GM10248 (cell line): ENCODE measurements around the gene DOCK11.

Source experiments
- CTCF ChIA-PET: fragments of 300-600 bp; sonication (Branson Sonifier 250); formaldehyde crosslinking; extraction: SDS; loops from one replicate; lab custom pipeline; 2021; ENCODE audit warnings: antibody characterized with exemption; lab: Yijun Ruan, JAX
- POLR2A ChIA-PET: fragments of 350-650 bp; sonication (Branson Sonifier 250); formaldehyde crosslinking; extraction: SDS; loops from one replicate; lab custom pipeline; 2020; ENCODE audit warnings: antibody characterized with exemption; lab: Yijun Ruan, JAX
- DNase-seq: peaks from one replicate; pipeline ENCODE4 v3.0.0; 2012; ENCODE audit errors: extremely low spot score
- TF ChIP-seq, protein P1 (sequence below): IDR thresholded peaks from 2 replicates; pipeline ENCODE4 v1.5.1; 2012; ENCODE audit warnings: mild to moderate bottlenecking, low read depth; ENCODE audit errors: extremely low read depth, missing control alignments, control extremely low read depth

Gene DOCK11

DNA sequence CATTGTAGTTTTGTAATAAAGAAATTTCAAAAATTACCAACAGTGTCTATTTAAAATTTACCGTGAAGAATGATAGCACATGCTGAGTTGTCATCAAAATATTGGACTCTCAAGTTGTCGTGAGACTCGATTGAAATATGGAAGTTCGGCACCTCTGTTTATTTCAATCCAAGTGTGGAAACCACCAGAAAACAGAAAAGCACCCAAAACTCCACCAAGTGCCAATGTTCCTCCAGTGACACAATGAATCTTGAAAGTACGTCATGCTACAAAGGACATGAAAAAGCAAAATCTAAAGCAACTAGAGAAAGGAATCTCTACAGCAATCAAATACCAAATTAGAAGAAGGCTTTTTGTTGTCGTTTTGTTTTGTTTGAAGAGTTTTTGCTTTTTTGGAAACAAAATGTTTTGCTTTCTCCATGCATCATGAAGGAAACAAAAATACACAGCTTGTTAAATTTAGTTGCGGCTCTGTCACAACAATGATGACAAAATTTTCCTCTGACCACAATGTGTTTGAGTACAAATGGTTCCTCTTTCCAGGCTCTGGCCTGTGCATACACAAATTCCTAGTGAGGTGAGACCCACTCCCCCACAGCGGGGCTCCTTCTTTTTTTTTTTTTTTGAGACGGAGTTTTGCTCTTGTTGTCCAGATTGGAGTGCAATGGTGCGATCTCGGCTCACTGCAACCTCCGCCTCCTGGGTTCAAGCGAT, 222.2 kb downstream of the DOCK11 start:
- DNase-seq: no peak
- POLR2A ChIA-PET: no interaction called here
- TF ChIP-seq, protein P1, sequence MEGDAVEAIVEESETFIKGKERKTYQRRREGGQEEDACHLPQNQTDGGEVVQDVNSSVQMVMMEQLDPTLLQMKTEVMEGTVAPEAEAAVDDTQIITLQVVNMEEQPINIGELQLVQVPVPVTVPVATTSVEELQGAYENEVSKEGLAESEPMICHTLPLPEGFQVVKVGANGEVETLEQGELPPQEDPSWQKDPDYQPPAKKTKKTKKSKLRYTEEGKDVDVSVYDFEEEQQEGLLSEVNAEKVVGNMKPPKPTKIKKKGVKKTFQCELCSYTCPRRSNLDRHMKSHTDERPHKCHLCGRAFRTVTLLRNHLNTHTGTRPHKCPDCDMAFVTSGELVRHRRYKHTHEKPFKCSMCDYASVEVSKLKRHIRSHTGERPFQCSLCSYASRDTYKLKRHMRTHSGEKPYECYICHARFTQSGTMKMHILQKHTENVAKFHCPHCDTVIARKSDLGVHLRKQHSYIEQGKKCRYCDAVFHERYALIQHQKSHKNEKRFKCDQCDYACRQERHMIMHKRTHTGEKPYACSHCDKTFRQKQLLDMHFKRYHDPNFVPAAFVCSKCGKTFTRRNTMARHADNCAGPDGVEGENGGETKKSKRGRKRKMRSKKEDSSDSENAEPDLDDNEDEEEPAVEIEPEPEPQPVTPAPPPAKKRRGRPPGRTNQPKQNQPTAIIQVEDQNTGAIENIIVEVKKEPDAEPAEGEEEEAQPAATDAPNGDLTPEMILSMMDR: no peak
- CTCF ChIA-PET: interaction anchor here (1.4 kb wide), 1 partner anchor 116 kb away, joined by 4 read pairs; no protein-coding TSS in a partner anchor

- CTCF ChIA-PET: interaction anchor here (1.4 kb wide), 1 partner anchor 117 kb away, joined by 4 read pairs; no protein-coding TSS in a partner anchor
- POLR2A ChIA-PET: no interaction called here
- TF ChIP-seq, protein P1: no peak
- DNase-seq: no peak
These were observed 223.1 kb downstream of the DOCK11 start for GRCh38 chrX:118718737-118719136.

DNA sequence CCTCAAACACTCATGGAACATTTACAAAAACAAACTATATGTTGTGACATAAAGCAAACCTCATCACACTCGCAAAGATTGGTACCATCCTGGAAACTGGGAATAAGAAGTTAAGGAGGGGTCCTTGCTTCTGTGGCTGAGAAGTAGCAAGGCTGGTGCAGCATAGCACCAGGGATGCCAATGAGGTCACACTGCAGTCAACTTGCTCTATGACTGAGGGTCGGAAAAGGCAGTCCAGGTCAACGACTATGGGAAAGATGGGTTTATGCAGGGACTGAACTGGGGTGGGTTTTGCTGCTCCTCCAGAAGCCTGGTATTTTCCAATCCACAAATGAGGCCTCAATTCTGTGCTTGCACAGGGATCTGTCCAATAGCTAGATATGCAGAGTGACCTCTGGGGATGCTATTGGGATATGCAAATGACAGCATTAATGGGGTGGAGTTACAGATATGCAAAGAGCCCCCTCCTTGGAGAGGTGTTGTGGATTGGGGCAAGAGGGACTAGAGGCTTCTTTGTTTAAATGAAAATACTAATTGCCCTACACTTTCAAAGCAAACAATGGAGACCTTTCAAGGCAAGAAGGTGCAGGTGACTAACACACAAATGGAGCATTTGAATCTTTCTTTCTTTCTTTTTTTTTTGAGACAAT, 224.6 kb downstream of the DOCK11 start:
- POLR2A ChIA-PET: no interaction called here
- TF ChIP-seq, protein P1: no peak
- DNase-seq: no peak
- CTCF ChIA-PET: no interaction called here

- DNase-seq: no peak
- CTCF ChIA-PET: no interaction called here
- POLR2A ChIA-PET: no interaction called here
- TF ChIP-seq, protein P1: no peak
These were observed 227.8 kb downstream of the DOCK11 start for GRCh38 chrX:118723376-118723775.

DNA sequence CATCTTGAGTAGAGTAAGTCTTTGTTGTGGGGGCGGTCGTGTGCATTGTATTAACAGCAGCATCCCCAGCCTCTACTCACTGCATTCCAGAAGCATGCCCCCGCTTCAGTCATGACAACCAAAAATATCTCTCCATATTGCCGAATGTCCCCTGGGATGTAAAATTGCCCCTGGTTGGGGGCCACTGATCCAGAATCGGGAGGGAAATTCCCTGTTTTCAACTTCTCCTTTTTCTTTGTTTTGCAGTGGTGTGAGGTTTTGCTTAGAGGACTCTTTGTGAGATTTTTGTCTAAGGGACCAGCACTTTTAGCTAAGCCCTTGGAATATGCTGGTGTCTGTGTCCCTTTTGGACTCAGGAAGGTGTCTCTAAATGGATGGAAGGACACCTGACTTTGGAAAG, 228.8 kb downstream of the DOCK11 start:
- POLR2A ChIA-PET: no interaction called here

GRCh38 chrX:118724775-118725174, 229.2 kb downstream of the DOCK11 start:
- DNase-seq: peak; percentile 17
- ChIA-PET POLR2A (no interaction called here), CTCF (no interaction called here)
- TF ChIP-seq, protein P1: no peak

More for the DNA sequence above, 228.8 kb downstream of the DOCK11 start:
- TF ChIP-seq, protein P1: no peak
- CTCF ChIA-PET: no interaction called here
- DNase-seq: no peak
